HepG2 (cell line): ENCODE data around the gene SCUBE2. TPM values are rescaled to one million over a fixed set of nuclear protein-coding genes. Genes with fewer than 3 reads are reported as not detected.

Experiments used
- ATAC-seq: fragments of 200-7000 bp; cut with Tn5 transposase; 3 replicates; pipeline ENCODE4 v1.9.1; 2020; ENCODE audit warnings: mild to moderate bottlenecking, moderate library complexity
- BruUV-seq: library from RNA; stranded (reverse); fragments of 400-500 nt; replicated peaks from 2 replicates; lab custom pipeline; 2021; lab: Mats Ljungman, UMichigan
- CTCF ChIA-PET: fragments of 300-600 bp; formaldehyde crosslinking; extraction: SDS; loops from one replicate; lab custom pipeline; 2021; ENCODE audit warnings: low total read pairs, inconsistent platforms, low intra/inter-chr PET ratio; lab: Yijun Ruan, JAX
- POLR2A ChIA-PET: fragments of 350-600 bp; sonication (Branson Sonifier 250); formaldehyde crosslinking; loops from one replicate; lab custom pipeline; 2020; ENCODE audit warnings: antibody characterized with exemption, inconsistent platforms; lab: Yijun Ruan, JAX
- DNase-seq: peaks from one replicate; pipeline ENCODE4 v3.0.0-alpha.2; 2015; ENCODE audit warnings: low spot score
- FAIRE-seq: peaks from 3 replicates; lab custom pipeline; 2011; peaks lifted over from hg19 to GRCh38; lab: Jason Lieb, UNC
- H2AFZ ChIP-seq: one replicate; pipeline ENCODE4 v1.6.1; 2011; ENCODE audit warnings: low read length, inconsistent platforms
- H3K27ac ChIP-seq: fragments of 300-600 bp; 3 replicates; pipeline ENCODE4 v1.8.0; 2011; ENCODE audit warnings: mixed run types, mild to moderate bottlenecking, mixed read lengths, low read length, inconsistent platforms; ENCODE audit not compliant: insufficient read depth; ENCODE audit errors: extremely low read length
- H3K27me3 ChIP-seq, 2 experiments: fragments of 200-600 bp in 1 of 2; 2 replicates in 1 of 2; 3 replicates in 1 of 2; pipeline versions ENCODE4 v1.6.0 to v1.8.0; 2011; ENCODE audit warnings: low read length in 2 of 2, mild to moderate bottlenecking in 2 of 2, moderate library complexity in 2 of 2, inconsistent platforms in 1 of 2; ENCODE audit not compliant: insufficient read depth in 2 of 2, control insufficient read depth in 1 of 2
- H3K36me3 ChIP-seq, 2 experiments: fragments of 200-600 bp in 1 of 2; replicated peaks in 1 of 2; 2 replicates in 1 of 2; 3 replicates in 1 of 2; pipeline versions ENCODE4 v1.5.1 to v1.8.0; 2011; ENCODE audit warnings: low read length in 2 of 2, inconsistent platforms in 1 of 2; ENCODE audit not compliant: insufficient read depth in 2 of 2, control insufficient read depth in 1 of 2
- H3K4me1 ChIP-seq: 2 replicates; pipeline ENCODE4 v1.5.1; 2012; ENCODE audit warnings: low read length, inconsistent platforms; ENCODE audit not compliant: insufficient read depth
- H3K4me2 ChIP-seq: 2 replicates; pipeline ENCODE4 v1.6.0; 2011; ENCODE audit warnings: low read depth, low read length, inconsistent platforms
- H3K4me3 ChIP-seq, 3 experiments: fragments of 200-600 bp in 1 of 3; sonication (generic), shearing (Covaris generic) in 1 of 3; replicated peaks in 1 of 3; 2 replicates each; pipeline ENCODE4 v1.5.1; 2011 to 2016; ENCODE audit warnings: low read length in 3 of 3, inconsistent platforms in 2 of 3, low read depth in 2 of 3, mild to moderate bottlenecking in 2 of 3, control low read depth in 1 of 3, mixed read lengths in 1 of 3; ENCODE audit not compliant: insufficient read depth in 1 of 3
- H3K79me2 ChIP-seq: one replicate; pipeline ENCODE4 v1.6.1; 2011; ENCODE audit warnings: low read length, inconsistent platforms; ENCODE audit not compliant: insufficient read depth
- H3K9ac ChIP-seq: 2 replicates; pipeline ENCODE4 v1.6.0; 2011; ENCODE audit warnings: mild to moderate bottlenecking, low read depth, low read length, inconsistent platforms; ENCODE audit not compliant: insufficient read depth
- H3K9me3 ChIP-seq: 2 replicates; pipeline ENCODE4 v1.5.1; 2012; ENCODE audit warnings: mild to moderate bottlenecking, low read length
- H4K20me1 ChIP-seq: 2 replicates; pipeline ENCODE4 v1.6.0; 2011; ENCODE audit warnings: inconsistent platforms, mild to moderate bottlenecking, low read length, moderate library complexity; ENCODE audit not compliant: insufficient read depth
- BHLHE40 ChIP-seq: IDR thresholded peaks from 2 replicates; pipeline ENCODE4 v1.6.1; 2011; ENCODE audit warnings: low read length, improper control_type of control experiment
- EHMT2 ChIP-seq: fragments of 200-600 bp; sonication (generic); IDR thresholded peaks from 2 replicates; pipeline ENCODE4 v1.7.0; 2017; ENCODE audit warnings: antibody characterized with exemption, low read depth, low read length, borderline replicate concordance
- ESRRA ChIP-seq: sonication (generic); formaldehyde crosslinking; IDR thresholded peaks from 2 replicates; pipeline ENCODE4 v1.5.1; 2020; ENCODE audit warnings: mild to moderate bottlenecking, low read depth, missing genetic modification reagents
- GZF1 ChIP-seq: sonication (generic); formaldehyde crosslinking; IDR thresholded peaks from 2 replicates; pipeline ENCODE4 v1.5.1; 2020; ENCODE audit warnings: mild to moderate bottlenecking, missing genetic modification reagents
- HMG20A ChIP-seq: IDR thresholded peaks from 2 replicates; pipeline ENCODE4 v1.6.1; 2016; ENCODE audit warnings: borderline replicate concordance
- NCOA2 ChIP-seq: sonication (generic); formaldehyde crosslinking; IDR thresholded peaks from 2 replicates; pipeline ENCODE4 v1.8.0; 2022; ENCODE audit warnings: inconsistent platforms
- NFKB2 ChIP-seq: sonication (generic); formaldehyde crosslinking; IDR thresholded peaks from 2 replicates; pipeline ENCODE4 v1.4.0; 2020; ENCODE audit warnings: missing genetic modification reagents, borderline replicate concordance
- RAD51 ChIP-seq: fragments of 450-650 bp; IDR thresholded peaks from 2 replicates; pipeline ENCODE4 v1.6.1; 2016; ENCODE audit warnings: borderline replicate concordance
- SCMH1 ChIP-seq: sonication (generic); formaldehyde crosslinking; IDR thresholded peaks from 2 replicates; pipeline ENCODE4 v1.9.0; 2021; ENCODE audit warnings: missing genetic modification reagents, mild to moderate bottlenecking, borderline replicate concordance
- SUZ12 ChIP-seq: fragments of 150-350 bp; IDR thresholded peaks from 2 replicates; pipeline ENCODE4 v1.6.1; 2014; ENCODE audit warnings: low read depth, low read length
- ZFAT ChIP-seq: sonication (generic); formaldehyde crosslinking; conservative IDR thresholded peaks from 2 replicates; pipeline ENCODE4 v1.8.1; 2023; ENCODE audit warnings: missing genetic modification reagents, inconsistent platforms
- ZNF20 ChIP-seq: sonication (generic); formaldehyde crosslinking; IDR thresholded peaks from 2 replicates; pipeline ENCODE4 v1.4.0; 2020; ENCODE audit warnings: mild to moderate bottlenecking, moderate library complexity, missing genetic modification reagents
- ZNF570 ChIP-seq: sonication (generic); formaldehyde crosslinking; IDR thresholded peaks from 2 replicates; pipeline ENCODE4 v1.4.0; 2020; ENCODE audit warnings: mild to moderate bottlenecking, missing genetic modification reagents, borderline replicate concordance
- ZNF883 ChIP-seq: sonication (generic); formaldehyde crosslinking; IDR thresholded peaks from 2 replicates; pipeline ENCODE4 v1.5.1; 2020; ENCODE audit warnings: mild to moderate bottlenecking, missing genetic modification reagents; ENCODE audit errors: not compliant biosample characterization
- WGBS: methylation state at CpG from one replicate; pipeline ENCODE4 v1.1.6; 2017; ENCODE audit warnings: low lambda C conversion rate; 5-methylcytosine and 5-hydroxymethylcytosine counted together
- in situ Hi-C: cut with HindIII; loops from 2 replicates; pipeline ENCODE4 v1.10.0; 2017; ENCODE audit warnings: low pct_unique_long_range_greater_than_20kb; ENCODE audit not compliant: extremely low pct_ligation_motif_present
- intact Hi-C: fragments of 100-400 bp; cut with micrococcal nuclease; formaldehyde crosslinking; loops from one replicate; pipeline ENCODE4 v1.10.0; 2022; ENCODE audit not compliant: unreplicated experiment
- polyA plus RNA-seq, 8 experiments: library from polyadenylated mRNA; depleted of rRNA in 3 of 8; stranded (reverse) in 7 of 8; unstranded in 1 of 8; fragments of >200 nt; fragmentation: Illumina TruSeq in 4 of 8; extraction: Trizol in 4 of 8; gene quantifications; 2 replicates each; pipeline versions ENCODE4 v1.2.1 to v1.2.3, GENCODE V29; 2011 to 2016; ENCODE audit warnings: low read depth in 4 of 8, missing spikeins in 1 of 8, mixed read lengths in 1 of 8; ENCODE audit not compliant: insufficient read depth in 1 of 8
- total RNA-seq, 5 experiments: library from RNA; depleted of rRNA; stranded (reverse); fragments of >200 nt; fragmentation: Illumina TruSeq; extraction: Trizol; gene quantifications; 2 replicates each; pipeline ENCODE4 v1.2.3, GENCODE V29; 2016; ENCODE audit warnings: low read depth in 1 of 5
- TF ChIP-seq, protein P1 (sequence below): sonication (generic); formaldehyde crosslinking; conservative IDR thresholded peaks from 2 replicates; pipeline ENCODE4 v1.4.0; 2020; ENCODE audit warnings: missing genetic modification reagents
- TF ChIP-seq, protein P2 (sequence below): sonication (generic); formaldehyde crosslinking; IDR thresholded peaks from 2 replicates; pipeline ENCODE4 v1.4.0; 2020; ENCODE audit warnings: mild to moderate bottlenecking, missing genetic modification reagents
- TF ChIP-seq, protein P3 (sequence below): sonication (generic); formaldehyde crosslinking; IDR thresholded peaks from 2 replicates; pipeline ENCODE4 v1.4.0; 2020; ENCODE audit warnings: missing genetic modification reagents, mild to moderate bottlenecking, borderline replicate concordance
- TF ChIP-seq, protein P4 (sequence below): sonication (generic); formaldehyde crosslinking; IDR thresholded peaks from 2 replicates; pipeline ENCODE4 v1.4.0; 2020; ENCODE audit warnings: mild to moderate bottlenecking, missing genetic modification reagents

SCUBE2 gene
- total and polyA plus RNA-seq, 2 of the 13 experiments (the other 11 are each of a cell fraction or from before 2014, with no cell fraction given) = 0.09 TPM; not detected in 1

DNA sequence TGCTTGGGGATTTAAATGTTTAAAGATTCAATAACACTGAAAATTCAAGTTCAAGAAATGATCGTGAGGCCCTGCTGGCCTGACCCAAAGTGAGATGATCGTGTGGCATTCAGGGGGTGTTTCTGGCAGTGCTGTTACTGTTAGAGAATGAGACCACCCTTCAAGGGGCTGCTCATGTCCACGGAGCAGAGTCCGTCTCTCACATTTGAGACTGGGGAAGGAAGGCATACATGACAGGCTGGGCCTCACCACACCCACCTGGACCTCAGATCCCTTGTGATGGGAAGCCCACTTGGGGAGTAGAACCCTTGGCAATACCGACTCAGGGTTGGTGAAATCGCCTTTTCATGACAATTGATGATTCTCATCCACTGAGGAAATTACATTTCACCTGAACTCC, 71.5 kb downstream of the SCUBE2 start:
- intact Hi-C loops = loop anchor here (5.0 to 10.0 kb wide), 2 partner anchors 75 to 487 kb away; partner anchors contain the start of gene SCUBE2
- Histone ChIP-seq H3K36me3 (no peaks in the 10 kb centered on the region), H3K9ac (no peak overlapping the region), H3K27ac (no peak overlapping the region), H3K4me3 (no peak overlapping the region), H3K27me3 (peaks cover 0 to 32% of the 10 kb centered on the region in 2 experiments; a peak in 2 of 5 replicates), H3K79me2 (no peaks in the 10 kb centered on the region), H3K4me1 (no peaks in the 10 kb centered on the region), H3K4me2 (no peak overlapping the region)
- BruUV-seq = no TSS peak
- no peak for ATAC-seq
- no peak for DNase-seq
- in situ Hi-C loops = loop anchor here (5.0 kb wide), 1 partner anchor 112 kb away; no protein-coding TSS in a partner anchor
- CTCF ChIA-PET = no interaction called here
- POLR2A ChIA-PET = no interaction called here
- no peak for FAIRE-seq
- 33% methylated on average over 5 of the region's 6 CpGs for WGBS
- TF ChIP-seq HMG20A = no peak
- TF ChIP-seq EHMT2 = no peak
- TF ChIP-seq ZNF20 (CRISPR knock-in tag) = no peak
- TF ChIP-seq SUZ12 = no peak
- no peak for TF ChIP-seq GZF1
- TF ChIP-seq BHLHE40 = no peak
- TF ChIP-seq, protein P1, sequence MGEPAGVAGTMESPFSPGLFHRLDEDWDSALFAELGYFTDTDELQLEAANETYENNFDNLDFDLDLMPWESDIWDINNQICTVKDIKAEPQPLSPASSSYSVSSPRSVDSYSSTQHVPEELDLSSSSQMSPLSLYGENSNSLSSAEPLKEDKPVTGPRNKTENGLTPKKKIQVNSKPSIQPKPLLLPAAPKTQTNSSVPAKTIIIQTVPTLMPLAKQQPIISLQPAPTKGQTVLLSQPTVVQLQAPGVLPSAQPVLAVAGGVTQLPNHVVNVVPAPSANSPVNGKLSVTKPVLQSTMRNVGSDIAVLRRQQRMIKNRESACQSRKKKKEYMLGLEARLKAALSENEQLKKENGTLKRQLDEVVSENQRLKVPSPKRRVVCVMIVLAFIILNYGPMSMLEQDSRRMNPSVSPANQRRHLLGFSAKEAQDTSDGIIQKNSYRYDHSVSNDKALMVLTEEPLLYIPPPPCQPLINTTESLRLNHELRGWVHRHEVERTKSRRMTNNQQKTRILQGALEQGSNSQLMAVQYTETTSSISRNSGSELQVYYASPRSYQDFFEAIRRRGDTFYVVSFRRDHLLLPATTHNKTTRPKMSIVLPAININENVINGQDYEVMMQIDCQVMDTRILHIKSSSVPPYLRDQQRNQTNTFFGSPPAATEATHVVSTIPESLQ = no peak
- TF ChIP-seq, protein P2, sequence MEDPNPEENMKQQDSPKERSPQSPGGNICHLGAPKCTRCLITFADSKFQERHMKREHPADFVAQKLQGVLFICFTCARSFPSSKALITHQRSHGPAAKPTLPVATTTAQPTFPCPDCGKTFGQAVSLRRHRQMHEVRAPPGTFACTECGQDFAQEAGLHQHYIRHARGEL (CRISPR knock-in tag) = no peak
- no peak for TF ChIP-seq ZFAT (CRISPR knock-in tag)
- TF ChIP-seq ZNF570 (CRISPR knock-in tag) = no peak
- TF ChIP-seq NCOA2 (CRISPR knock-in tag) = no peak
- no peak for TF ChIP-seq NFKB2
- no peak for TF ChIP-seq ESRRA (CRISPR knock-in tag)
- TF ChIP-seq, protein P3, sequence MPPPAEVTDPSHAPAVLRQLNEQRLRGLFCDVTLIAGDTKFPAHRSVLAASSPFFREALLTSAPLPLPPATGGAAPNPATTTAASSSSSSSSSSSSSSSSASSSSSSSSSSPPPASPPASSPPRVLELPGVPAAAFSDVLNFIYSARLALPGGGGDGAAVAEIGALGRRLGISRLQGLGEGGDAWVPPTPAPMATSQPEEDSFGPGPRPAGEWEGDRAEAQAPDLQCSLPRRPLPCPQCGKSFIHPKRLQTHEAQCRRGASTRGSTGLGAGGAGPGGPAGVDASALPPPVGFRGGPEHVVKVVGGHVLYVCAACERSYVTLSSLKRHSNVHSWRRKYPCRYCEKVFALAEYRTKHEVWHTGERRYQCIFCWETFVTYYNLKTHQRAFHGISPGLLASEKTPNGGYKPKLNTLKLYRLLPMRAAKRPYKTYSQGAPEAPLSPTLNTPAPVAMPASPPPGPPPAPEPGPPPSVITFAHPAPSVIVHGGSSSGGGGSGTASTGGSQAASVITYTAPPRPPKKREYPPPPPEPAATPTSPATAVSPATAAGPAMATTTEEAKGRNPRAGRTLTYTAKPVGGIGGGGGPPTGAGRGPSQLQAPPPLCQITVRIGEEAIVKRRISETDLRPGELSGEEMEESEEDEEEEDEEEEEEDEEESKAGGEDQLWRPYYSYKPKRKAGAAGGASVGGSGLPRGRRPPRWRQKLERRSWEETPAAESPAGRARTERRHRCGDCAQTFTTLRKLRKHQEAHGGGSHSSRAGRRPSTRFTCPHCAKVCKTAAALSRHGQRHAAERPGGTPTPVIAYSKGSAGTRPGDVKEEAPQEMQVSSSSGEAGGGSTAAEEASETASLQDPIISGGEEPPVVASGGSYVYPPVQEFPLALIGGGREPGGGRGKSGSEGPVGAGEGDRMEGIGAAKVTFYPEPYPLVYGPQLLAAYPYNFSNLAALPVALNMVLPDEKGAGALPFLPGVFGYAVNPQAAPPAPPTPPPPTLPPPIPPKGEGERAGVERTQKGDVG (CRISPR knock-in tag) = no peak
- TF ChIP-seq RAD51 = no peak
- TF ChIP-seq, protein P4, sequence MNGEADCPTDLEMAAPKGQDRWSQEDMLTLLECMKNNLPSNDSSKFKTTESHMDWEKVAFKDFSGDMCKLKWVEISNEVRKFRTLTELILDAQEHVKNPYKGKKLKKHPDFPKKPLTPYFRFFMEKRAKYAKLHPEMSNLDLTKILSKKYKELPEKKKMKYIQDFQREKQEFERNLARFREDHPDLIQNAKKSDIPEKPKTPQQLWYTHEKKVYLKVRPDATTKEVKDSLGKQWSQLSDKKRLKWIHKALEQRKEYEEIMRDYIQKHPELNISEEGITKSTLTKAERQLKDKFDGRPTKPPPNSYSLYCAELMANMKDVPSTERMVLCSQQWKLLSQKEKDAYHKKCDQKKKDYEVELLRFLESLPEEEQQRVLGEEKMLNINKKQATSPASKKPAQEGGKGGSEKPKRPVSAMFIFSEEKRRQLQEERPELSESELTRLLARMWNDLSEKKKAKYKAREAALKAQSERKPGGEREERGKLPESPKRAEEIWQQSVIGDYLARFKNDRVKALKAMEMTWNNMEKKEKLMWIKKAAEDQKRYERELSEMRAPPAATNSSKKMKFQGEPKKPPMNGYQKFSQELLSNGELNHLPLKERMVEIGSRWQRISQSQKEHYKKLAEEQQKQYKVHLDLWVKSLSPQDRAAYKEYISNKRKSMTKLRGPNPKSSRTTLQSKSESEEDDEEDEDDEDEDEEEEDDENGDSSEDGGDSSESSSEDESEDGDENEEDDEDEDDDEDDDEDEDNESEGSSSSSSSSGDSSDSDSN (CRISPR knock-in tag) = no peak
- TF ChIP-seq SCMH1 (CRISPR knock-in tag) = no peak
- no peak for TF ChIP-seq ZNF883 (CRISPR knock-in tag)
- TF ChIP-seq, all 625 proteins: peak for 0
- Histone ChIP-seq H2AFZ (no peak overlapping the region), H3K9me3 (no peaks in the 10 kb centered on the region), H4K20me1 (no peaks in the 10 kb centered on the region)
